Measurements from ENCODE around the gene WDR64.

The WDR64 gene

DNA sequence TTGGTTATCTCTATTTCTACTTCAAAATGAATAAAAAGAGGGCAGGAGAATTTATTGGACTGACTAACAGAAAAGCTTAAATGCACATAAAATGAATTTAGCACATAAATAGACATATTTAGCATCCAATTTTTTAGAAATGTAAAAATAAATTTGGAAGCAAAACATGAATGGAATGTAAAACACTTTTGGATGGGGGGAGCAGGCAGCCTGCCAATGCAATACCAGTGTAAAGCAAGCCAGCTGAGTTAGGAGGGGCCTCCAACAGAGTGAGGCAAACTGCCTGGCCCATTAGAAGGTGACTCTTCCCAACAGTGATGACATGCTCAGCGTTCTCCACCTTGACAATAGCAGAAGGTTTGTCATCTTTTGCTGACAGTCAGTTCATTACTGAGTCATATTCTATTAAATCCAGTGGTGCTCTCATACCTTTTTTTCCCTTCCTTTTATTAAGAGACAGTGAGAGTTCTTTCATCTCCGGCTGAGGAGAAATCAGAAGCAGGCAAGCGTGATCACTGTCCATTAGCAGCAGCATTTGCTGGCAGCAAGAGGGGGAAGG lies 176.5 kb downstream of the WDR64 start:
- DNase-seq (ENCODE audit: low read depth), result peak; percentile 58
- TF ChIP-seq, protein P1, sequence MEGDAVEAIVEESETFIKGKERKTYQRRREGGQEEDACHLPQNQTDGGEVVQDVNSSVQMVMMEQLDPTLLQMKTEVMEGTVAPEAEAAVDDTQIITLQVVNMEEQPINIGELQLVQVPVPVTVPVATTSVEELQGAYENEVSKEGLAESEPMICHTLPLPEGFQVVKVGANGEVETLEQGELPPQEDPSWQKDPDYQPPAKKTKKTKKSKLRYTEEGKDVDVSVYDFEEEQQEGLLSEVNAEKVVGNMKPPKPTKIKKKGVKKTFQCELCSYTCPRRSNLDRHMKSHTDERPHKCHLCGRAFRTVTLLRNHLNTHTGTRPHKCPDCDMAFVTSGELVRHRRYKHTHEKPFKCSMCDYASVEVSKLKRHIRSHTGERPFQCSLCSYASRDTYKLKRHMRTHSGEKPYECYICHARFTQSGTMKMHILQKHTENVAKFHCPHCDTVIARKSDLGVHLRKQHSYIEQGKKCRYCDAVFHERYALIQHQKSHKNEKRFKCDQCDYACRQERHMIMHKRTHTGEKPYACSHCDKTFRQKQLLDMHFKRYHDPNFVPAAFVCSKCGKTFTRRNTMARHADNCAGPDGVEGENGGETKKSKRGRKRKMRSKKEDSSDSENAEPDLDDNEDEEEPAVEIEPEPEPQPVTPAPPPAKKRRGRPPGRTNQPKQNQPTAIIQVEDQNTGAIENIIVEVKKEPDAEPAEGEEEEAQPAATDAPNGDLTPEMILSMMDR (conservative IDR thresholded peaks at IDR 0.05; ENCODE audit: low read depth, low read length), result no peak
- H3K4me3 ChIP-seq (ENCODE audit: low read depth, low read length), result no peak overlapping the region

DNA sequence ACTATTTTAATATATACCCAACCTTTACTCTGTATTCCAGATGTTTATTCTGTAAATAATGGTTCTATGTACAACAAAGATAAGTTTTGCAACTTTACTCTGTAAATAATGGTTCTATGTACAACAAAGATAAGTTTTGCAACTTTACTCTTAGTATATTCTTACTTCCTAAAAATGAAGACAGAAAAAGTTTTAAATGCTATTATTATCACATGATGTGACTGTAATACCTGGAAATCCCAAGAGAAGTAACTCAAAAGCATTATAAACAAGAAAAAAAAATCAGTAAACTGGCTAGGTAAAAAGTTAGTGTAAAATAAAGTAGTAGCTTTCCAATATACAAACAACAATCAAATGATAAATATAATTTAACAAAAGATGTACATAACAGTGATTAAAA lies 177.4 kb downstream of the WDR64 start:
- TF ChIP-seq, protein P1 (conservative IDR thresholded peaks at IDR 0.05; ENCODE audit: low read depth, low read length), result no peak

DNA sequence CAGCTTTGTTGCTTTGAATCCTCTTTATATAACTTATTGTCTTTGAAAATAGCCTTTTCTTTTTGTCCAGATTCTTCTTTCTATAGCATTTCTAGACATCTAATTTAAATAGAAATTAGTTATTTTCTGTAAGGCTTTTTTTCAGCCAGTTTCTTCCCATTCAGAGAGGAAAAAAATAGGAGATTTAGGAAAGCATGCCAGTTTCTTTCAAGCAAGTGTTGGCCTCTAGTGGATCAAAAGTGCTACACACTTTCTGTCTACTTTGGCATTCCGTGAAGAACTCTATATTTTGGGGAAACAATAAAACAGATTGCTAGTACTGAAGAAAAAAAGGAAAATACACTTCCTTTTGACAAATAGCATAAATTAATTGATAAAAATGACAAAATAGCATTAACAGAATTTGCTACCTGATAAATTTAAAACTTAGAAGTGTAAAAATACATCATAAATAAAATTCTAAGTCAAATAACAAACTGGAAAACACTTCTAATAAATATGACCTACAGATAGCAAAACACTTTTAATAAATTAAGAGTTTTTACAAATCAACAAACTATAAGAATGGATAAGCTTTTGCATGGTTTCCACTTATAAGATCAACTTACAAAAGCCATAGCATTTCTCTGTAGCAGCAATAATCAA lies 182.8 kb downstream of the WDR64 start:
- peak; percentile 84 for DNase-seq (ENCODE audit: low read depth)
- TF ChIP-seq, protein P1 (conservative IDR thresholded peaks at IDR 0.05; ENCODE audit: low read depth, low read length), result peak; percentile 77
- no peak overlapping the region for H3K4me3 ChIP-seq (ENCODE audit: low read depth, low read length)

More for the DNA sequence above, 177.4 kb downstream of the WDR64 start:
- H3K4me3 ChIP-seq (ENCODE audit: low read depth, low read length), result no peak overlapping the region
- DNase-seq (ENCODE audit: low read depth), result no peak

DNA sequence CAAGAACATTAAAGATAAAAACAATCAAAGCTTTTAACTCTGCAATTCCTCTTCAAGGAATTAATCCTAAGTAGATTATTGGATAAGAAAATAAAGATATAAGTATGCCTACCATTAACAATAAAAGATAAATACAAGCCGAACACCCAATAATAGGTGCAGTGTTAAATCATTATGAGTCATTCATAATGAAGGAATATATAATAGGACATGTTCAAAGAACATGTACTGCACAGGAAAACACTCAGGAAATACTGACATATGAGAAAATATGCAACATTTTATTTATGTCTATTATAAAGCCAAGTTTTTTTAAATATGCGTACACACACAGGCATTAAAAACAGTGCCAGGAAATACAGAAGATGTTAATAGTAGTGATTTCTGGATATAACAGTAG lies 184.9 kb downstream of the WDR64 start:
- no peak overlapping the region for H3K4me3 ChIP-seq (ENCODE audit: low read depth, low read length)
- TF ChIP-seq, protein P1 (conservative IDR thresholded peaks at IDR 0.05; ENCODE audit: low read depth, low read length), result no peak
- DNase-seq (ENCODE audit: low read depth), result no peak

DNA sequence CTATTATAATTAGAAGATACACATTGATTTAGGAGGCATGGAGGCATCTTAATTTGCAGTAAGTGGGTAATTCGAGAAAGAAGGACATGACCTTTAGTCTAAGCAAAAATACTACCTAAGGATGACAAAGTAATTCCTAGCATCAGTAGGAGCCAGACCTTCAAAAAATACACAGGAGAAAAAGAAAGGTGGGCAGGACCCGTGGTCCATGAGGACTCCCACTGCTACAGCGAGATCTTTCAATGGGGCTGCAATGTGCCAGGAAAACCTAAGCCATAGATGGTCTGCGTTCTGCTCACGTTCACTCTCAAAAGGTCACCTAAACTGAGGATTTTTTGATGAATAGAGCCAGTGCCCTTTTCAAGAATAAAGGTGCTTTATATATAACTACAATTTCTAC lies 185.3 kb downstream of the WDR64 start:
- TF ChIP-seq, protein P1 (conservative IDR thresholded peaks at IDR 0.05; ENCODE audit: low read depth, low read length), result no peak
- no peak overlapping the region for H3K4me3 ChIP-seq (ENCODE audit: low read depth, low read length)
- no peak for DNase-seq (ENCODE audit: low read depth)

DNA sequence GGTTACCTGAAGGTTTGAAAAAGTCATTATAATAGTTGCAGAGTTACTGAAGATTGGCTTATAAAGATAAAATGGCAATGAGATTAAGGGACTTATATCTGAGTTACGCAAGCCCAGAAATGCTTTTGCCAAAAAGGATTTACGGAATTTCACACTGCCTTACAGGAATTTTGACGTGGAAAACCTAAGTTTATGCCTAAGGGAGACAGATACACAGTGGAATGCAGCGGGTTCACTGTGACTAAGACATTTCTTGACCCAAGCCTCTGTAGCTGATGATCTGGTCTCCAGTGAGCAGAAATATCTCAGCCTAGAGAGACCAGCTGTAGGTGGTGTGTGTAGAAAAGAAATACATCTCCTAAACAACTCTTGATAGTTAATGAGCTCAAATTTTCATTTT lies 185.8 kb downstream of the WDR64 start:
- TF ChIP-seq, protein P1 (conservative IDR thresholded peaks at IDR 0.05; ENCODE audit: low read depth, low read length), result no peak
- H3K4me3 ChIP-seq (ENCODE audit: low read depth, low read length), result no peak overlapping the region
- peak; percentile 91 for DNase-seq (ENCODE audit: low read depth)

DNA sequence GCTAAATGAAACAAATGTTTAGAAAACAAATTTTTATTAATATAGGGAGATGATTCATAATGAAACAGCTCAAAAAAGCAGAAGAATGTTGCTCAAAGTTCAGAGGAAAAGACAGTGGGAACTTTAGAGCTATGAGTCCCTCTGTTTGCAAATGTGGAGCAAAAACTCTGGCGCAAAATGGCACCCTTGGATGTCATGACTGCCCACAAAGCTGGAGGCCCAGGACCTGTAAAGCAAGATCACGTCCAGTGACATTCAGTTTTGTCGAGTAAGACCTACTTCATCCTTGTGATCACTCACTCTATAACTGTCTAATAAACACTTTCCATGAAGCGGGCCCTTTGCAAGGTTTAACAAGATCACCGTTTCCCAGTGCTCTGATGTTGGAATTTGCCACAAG lies 186.8 kb downstream of the WDR64 start:
- TF ChIP-seq, protein P1 (conservative IDR thresholded peaks at IDR 0.05; ENCODE audit: low read depth, low read length), result no peak
- H3K4me3 ChIP-seq (ENCODE audit: low read depth, low read length), result no peak overlapping the region
- DNase-seq (ENCODE audit: low read depth), result peak; percentile 20
